HG02943 (cell line): Measurements from ENCODE around the gene DGKQ.

ENCODE experiments used
- ATAC-seq: cut with Tn5 transposase; IDR thresholded peaks from one replicate; pipeline ENCODE4 v1.9.1; 2021; ENCODE audit warnings: mild to moderate bottlenecking, low read depth, moderate library complexity; ENCODE audit not compliant: unreplicated experiment

The DGKQ gene

DNA sequence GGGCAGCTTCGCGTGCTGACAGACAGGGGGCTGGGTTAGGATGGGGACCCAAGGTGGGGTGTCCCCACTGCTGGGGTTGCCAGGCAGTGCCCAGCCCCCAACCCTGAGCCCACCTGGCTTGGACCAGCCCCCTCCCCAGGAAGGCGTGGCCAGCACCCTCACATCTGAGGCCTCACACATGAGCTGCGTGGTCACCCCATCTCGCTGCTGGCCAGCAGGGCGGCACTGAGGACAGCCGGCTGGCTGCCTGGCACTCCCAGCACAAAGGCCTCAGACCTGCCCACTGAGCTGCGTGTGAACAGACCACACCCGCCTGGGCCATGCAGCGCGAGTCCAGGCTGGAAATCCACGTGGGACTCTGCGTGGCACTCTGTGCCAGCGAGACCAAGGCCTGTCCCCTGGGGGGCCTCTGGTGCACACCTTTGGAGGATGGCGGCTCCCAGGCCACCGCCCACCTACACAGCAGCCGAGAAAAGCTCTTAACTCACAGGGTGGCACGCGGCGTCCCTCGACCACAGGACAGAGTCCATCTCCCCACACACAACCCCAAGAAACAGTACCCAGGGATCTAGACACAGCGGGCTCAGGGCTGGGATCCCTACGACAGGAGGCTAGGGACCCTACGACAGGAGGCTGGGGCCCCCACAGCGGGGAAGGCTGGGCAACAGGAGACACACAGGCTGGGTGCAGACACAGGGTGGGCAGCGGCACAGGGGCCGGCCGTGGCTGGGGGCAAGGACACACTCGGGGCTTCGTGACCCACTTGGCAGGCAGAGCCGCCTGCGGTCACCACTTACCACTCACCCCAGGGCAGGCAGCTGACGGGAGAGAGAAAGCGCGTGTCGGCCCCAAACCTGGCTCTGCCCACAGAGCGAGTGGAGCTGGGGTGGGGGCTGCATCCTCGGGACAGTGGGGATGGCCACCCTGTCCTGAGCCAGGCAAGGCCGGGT is 9.8 kb downstream of the DGKQ start:
- no peak for ATAC-seq

DNA sequence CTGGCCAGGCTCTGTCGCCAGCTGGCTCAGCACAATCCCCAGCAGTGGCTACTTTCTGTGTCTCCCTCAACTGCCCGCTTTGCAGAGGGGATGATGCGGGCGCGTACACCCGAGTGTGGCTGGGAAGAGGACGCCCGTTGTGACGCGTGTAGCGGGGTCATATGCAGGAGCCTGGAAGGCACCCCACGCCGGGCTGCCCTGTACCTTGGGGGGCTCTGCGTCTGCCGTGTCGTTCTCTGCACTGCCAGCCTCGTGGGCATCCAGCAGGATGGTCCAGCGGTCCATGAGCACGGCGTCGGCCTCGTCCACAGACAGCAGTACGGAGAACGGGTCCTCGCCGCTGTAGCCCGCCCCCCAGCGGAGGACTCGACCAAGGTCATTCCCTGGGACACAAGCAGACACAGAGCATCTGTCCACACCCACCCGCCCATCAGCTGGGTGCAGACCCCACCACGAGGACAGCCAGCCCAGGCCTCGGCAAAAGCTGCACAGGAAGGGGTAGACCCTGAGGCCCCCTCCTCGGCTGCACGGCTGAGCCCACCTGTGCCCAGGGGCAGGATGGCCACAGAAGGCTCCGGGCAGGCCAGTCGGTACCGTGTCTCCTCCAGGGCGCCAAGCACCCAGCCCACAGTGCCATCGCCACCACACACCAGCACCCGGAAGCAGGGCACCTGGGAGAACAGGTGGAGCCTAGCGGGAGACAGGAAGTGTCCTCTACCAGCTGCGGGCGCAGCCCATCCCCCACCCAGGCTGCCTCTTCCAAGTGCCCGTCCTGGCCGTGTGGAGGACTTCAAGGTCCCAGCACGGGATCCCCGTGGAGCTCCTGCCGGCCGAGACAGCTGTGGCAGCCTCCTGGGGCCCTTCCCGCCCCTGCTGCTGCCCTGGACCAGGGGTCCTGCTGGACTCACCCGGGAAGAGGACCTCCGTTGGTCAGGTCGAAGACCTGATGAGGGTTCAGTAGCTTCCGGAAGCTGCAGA is 10.8 kb downstream of the DGKQ start:
- no peak for ATAC-seq

DNA sequence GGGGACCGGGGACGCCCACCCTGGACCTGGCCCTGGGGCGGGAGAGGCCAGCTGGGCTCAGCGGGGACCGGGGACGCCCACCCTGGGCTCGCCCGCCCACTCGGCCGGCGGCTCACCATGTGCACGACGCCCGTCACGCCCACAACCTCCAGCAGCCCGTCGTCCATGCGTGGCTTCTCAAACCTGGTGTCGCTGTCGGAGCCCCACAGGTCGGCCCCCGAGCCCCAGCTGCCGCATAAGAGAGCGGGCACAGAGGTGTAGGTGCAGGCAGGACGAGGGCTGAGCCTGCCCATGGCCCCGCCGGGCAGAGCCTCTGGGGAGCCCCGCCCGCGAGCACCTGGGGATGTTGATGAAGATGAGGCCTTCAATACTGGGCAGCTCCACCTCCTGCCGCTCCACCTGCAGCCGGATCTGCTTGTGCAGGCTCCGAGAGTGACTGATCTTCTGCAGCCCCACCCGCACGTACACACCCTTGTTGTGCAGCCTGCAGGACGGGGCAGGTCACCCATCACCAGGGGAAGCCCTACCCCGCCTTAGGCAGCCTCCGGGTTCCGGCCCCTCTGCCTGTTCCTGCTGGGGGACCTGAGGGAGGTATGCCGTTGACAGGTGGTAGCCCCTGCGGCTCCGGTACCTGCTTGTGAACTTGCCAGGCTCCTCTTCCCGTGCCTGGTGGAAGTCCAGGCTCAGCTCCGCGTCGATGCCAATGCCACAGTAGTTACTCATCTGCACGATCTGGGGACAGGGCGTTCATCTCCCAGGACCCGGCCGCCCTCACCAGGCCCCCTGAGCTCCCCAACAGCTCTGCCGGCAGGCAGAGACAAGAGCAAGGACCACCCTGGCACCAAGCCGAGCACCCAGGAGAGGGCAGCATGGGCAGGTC is 11.8 kb downstream of the DGKQ start:
- ATAC-seq: no peak

DNA sequence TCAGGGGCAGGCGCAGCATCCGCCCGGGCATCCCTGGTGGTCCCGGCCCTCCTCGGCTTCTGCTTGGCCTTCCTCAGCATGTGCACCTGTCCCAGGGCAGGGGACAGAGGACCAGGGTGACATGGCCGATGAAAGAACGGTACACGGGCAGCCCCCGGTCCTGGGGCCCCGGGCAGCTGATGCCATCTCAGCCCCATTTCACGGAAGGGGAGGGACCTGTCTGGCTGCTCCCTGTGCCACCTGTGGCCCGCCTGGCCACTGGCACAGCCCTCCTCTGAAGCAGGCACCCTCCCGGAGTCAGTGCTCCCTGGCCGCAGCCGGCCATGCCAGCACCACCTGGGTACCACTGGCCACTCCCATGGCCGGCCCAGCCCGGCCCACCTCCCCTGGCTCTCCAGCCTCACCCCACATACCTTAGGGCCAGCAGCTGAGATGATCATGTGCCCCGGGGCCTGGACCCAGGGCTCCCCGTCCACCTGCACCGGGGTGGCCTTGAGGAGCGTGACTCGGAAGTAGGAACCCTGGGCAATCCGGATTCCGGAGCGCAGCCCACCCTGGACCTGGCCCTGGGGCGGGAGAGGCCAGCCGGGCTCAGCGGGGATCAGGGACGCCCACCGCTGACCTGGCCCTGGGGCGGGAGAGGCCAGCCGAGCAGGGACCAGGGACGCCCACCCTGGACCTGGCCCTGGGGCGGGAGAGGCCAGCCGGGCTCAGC is 12.6 kb downstream of the DGKQ start:
- ATAC-seq: no peak

DNA sequence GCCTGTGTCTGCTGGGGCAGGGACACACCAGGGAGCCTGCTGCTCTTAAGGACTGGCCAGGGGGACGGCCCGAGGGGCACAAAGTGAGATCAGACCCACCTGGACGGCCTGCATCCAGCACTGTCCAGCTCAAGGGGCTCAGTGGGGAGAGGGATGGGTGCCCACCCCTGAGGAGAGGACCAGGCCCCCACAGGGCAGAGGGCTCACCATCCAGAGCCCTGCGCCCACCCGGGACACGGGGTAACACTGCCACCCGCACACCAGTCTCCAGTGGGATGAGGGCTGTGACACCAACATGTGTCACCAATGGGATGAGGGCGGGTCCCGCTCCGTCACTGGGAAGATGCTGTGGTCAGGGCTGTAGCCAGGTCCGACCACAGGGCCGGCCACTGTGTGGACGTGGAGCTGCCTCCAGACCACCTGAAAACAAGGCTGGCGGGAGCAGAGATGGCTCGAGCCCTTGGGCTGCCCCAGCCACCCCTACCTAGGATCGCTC is 13.2 kb downstream of the DGKQ start:
- ATAC-seq: no peak

DNA sequence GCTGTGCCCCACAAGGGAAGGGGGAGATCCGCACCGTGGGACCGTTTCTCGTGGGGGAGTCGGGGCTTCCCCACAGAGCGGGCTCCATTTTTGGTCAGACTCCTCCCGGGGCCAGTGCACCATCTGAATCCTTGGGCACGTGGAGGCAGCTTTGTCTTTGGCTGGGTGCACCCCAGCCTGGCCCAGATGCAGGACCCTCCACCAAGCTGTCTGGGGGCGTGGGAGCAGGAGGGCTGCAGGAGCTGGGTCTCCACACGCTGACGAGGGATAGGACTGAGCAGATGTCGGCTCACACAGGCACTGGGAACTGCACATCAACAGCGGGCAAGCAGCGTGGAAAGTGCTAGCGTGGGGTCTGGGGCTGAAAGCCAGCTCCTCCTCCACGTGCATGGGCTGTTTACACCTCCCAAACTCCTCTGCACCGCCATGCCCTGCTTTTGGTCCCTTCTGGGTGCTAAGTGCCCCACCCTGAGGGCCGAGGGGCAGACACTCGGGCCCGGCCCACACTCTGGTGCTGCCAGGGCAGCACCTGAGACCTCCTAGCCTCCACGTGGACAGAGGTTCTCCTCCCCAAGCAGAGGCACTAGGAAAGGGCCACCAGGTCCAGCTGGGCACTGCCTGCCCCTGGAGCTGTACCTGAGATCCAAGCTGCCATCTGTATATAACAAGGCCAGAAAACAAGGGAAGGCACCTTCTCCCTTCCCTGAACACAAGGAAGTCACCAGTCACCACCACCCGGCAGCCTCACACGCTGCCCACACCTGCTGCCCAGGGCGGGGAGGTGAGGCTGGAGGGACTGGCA is 13.8 kb downstream of the DGKQ start:
- ATAC-seq: no peak

DNA sequence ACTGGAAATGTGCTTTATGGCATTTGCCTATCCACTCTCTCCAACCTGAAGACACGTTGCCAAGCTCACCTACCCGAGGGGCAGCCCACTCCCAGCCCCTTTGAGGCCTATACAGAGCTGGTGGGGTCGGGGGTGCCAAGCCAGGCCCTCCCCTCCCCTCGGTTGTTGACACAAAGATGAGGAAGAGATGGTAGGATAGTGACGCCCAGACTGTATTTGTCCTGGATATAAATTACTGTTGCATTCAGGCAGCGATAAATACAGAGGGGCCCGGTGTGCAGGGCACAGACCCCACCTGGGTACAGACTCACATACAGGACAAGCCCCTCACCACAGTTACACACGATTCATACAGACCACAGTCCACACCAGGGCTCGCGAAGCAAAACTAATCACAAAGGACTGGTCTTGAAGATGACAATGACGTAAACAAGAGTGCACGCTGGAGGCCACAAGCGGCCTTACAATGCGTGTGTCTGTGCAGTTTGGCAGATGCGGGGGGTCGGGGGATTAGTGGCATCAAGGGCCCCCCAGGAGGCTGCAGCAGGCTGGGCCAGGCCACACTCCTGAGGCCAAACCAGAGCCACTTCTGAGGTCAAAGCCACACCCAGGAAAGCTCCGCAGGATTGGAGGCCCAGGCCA is 14.6 kb downstream of the DGKQ start:
- ATAC-seq: no peak

DNA sequence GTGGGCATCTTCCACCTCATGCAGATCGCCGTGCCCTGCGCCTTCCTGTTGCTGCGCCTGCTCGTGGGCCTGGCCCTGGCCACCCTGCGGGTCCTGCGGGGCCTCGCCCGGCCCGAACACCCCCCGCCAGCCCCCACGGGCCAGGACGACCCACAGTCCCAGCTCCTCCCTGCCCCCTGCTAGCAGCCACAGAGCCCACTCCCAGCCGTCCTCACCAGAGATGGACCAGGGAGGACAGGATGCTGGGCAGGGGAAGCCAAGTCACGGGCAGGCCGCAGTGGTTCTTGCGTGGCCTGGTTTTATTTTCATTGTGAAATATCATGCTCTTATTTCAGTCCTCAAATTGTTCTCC is 15.1 kb downstream of the DGKQ start:
- no peak for ATAC-seq

DNA sequence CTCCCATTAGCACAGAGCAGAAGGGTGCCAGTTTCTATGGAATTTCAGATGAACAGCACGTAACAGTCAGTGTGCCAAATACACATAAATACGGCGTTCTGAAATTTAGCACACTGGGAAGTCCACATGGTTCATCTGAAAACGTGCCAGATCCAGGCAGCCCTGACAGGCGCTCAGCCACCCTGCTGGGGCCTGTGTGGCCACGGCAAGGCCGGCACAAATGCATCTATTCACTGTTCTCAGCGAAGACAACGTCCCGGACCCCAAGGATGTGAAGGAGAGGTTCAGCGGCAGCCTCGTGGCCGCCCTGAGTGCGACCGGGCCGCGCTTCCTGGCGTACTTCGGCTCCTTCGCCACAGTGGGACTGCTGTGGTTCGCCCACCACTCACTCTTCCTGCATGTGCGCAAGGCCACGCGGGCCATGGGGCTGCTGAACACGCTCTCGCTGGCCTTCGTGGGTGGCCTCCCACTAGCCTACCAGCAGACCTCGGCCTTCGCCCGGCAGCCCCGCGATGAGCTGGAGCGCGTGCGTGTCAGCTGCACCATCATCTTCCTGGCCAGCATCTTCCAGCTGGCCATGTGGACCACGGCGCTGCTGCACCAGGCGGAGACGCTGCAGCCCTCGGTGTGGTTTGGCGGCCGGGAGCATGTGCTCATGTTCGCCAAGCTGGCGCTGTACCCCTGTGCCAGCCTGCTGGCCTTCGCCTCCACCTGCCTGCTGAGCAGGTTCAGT is 15.6 kb downstream of the DGKQ start:
- ATAC-seq: no peak

DNA sequence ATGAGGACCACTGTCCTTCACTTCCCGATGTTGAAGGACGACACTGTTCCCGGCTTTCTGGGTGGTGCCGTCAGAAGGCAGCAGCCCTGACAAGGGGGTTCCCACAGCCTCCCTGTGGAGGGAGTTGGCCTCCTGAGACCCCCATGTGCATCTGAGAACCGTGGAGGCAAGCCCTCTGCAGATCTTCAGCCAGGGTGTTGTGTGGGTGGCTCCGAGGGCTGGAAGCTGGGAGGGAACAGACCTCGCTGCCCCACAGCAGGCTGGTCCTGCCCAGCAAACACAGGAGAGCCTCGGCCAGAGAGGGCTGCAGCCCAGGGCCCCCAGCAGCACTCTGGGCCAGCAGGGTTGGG is 16.2 kb downstream of the DGKQ start:
- no peak for ATAC-seq

DNA sequence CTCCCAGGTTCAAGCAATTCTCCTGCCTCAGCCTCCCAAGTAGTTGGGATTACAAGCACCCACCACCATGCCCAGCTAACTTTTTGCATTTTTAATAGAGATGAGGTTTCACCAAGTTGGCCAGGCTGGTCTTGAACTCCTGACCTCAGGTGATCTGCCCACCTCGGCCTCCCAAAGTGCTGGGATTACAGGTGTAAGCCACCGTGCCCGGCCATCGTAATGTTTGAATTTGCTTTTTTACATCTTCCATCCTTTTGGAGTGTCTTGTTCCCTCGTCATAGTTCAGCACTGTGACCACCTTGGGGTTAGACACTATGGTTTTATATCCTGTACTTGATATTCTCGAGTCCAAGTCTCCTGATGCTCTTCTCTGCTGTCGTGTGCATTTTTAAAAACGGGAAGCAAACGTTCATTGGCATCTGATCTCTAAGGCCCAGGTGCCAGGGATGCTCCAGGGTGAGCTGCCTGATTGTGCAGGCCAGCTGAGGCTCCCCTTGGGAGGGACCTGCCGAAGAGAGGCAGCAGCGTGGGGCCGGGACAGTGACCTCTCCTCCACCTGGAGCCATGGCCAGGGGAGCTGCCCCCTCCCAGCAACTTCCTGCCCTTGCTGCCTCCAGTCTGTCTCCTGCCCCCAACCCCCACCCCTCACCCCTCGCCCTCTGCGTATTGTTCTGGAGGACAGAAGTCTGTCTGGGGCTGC is 16.7 kb downstream of the DGKQ start:
- no peak for ATAC-seq

DNA sequence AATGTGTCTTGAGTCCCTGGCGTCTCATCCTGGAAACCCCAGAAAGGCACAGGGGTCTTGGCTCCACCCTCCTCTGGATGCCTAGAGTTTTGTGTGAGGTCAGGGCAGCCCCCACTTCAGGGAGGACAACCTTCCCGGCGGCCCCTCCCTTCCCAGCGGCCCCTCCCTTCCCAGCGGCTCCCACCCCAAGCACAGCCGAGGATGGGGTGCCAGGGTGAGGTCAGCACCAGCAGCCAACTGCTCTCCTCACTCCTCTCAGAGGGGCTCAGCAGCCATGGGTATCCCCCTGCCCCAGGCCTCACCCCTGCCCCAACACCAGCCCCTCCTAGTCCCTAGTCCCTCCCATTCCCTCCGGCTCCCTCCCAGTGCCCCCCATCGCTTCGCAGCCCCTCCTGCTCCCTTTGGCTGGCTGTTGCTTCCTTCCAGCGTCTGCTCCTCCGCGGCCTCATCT is 17.4 kb downstream of the DGKQ start:
- ATAC-seq: no peak

DNA sequence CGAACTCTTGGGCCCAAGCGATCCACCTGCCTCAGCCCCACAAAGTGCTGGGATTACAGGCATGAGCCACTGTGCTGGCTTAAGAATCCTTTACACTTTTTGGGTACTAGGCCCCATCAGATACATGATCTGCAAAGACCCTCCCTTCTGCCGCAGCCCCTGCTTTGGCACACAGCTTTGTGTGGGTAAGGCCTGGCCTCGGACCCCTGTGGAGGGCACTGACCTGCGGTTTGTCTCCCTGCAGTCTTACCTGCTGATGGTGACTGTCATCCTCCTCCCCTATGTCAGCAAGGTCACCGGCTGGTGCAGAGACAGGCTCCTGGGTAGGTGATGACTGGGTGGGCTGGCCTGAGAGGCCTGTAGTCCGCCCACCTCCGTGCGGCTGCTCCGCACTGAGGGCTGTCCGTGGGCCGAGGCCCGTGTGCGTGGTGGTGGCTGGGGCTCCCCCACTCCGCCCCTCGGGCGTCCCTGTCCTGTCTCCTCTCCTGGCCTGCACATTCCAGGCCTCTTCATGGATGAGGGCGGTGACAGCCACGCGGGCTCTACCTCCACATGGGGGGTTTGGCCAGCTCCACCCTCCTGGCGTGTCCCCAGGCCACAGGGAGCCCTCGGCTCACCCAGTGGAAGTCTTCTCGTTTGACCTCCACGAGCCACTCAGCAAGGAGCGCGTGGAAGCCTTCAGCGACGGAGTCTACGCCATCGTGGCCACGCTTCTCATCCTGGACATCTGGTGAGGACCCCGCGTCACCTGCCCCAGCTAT is 18.0 kb downstream of the DGKQ start:
- ATAC-seq: no peak

DNA sequence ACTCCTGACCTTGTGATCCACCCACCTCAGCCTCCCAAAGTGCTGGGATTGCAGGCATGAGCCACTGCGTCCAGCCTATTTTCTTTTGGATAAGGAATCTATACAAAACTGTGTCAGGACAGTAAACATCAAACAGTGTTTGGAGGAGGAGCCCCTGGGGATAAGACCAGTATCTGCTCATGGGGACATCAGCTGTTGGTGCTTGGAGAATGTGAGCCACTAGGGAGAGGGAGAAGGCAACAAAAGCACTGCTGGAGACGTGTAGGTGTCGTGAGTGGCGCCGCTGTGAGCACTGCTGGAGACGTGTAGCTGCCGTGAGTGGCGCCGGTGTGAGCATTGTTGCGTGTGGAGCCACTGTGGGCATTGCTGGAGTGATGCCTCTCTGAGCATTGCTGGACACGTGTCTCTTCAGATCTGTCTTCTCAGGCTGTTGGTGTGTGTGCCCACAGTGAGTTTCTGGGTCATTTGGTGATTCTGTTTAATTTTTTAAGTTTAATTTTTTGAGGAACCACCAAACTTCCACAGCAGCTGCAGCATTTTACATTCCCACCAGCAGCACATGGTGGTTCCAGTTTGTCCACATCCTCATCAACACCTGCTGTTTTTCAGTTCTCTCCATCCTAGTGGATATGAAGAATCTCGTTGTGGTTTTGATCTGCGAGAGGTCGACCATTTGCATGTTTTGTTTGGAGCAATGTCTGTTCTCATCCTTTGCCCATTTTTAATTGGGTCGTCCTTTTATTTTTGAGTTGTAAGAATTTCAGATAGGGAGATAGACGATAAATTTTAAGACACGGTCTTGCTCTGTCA is 19.0 kb downstream of the DGKQ start:
- ATAC-seq: no peak

DNA sequence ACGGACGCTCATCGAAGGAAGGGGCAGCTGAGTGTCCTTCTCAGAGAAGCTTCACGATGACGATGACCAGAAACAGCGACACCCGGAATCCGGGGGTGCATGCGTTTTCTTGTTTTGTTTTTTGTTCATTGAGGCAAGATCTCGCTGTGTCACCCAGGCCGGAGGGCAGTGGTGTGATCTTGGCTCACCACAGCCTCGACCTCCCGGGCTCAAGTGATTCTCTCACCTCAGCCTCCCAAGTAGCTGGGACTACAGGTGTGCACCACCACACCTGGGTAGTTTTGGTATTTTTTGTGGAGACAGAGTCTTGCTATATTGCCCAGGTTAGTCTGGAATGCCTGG is 19.8 kb downstream of the DGKQ start:
- ATAC-seq: no peak
